ENCODE measurements around the gene TMEM9.
A peak's percentile ranks its signal among the peaks of the same experiment; 100 is the strongest.

TMEM9 gene

DNA sequence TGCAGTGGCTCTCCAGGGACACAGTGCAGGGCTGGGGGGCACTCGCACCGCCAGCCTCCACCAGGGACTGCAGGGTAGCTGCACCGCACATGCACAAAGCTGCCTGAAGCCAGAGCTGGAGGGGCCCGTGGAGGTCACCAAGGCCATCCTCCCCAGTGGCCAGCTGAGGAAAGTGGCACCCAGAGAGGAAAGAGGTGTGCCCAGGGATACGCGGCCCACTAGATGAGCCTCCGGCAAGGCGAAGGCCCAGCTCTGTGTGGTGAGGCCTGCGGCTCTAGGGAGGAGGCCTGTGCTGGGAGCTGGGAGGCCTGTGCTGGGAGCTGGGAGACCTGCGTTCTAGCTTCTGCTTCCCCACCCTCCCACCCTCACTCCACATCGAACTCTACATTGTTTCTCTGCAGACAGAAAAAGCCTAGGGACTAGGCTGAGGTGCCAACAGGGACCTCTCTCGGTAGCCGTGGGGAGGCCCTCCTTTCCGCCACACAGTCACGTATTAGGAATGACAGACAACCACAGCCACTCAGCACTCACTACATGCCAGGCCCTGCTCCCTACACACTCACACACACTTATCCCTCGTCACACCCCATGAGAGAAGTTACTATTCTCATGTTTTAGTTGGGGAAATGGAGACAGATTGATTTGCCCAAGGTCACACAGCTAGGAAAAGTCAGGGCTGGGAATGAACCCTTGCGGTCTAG, 26.4 kb downstream of the TMEM9 start:
- DNase-seq (ENCODE audit: low read depth in 4 of 4, low spot score in 1 of 4): no peak

DNA sequence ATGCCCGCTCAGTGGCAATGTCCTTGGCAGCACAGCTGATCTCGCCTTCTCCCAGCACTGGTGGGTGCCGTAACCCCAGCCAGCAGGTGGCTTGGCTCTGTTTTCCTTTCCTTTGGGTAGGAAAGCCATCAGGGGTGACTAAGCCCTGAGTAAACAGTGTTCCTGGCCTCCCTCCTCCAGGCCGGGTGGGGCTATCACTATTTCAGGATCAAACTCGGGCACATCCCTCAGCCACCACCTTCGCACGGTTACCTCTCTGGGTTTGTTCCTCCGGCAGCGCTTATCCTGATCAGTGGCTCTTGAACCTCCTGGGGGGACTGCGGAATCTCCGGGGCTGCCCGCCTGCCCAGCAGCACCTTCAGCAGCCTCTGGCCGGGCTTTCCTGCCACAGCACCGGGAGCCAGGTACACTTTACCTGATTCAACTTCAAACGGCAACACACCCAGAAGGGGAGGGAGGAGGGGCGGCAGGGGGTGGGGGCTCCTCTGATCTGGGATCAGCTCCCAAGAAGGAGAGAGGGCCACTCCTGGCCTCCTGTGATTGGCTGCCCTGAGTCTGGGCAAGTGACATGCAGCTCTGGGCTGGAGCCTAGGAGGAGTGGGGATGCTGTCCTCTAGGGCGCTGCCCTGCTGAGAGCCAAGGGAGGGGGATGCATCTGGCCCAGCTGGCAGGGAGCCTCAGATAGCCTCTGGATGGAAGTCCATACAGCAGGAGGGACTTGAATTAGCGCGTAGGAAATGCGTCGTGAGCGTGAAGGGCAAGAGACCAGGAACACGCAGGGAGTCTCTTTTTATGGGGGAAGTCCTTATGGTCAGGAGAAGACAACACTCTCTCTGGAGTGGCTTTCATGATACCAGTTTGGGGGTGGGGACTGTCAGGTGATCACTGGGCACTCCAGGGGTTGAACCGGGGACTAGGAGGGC, 27.2 kb downstream of the TMEM9 start, which contains the start of gene ASCL5:
ASCL5 (minus strand) TSS at position 353 of the 923 bp plus-strand sequence. CDS start 11,812 bp downstream, outside the sequence.
- DNase-seq (ENCODE audit: low read depth in 4 of 4, low spot score in 1 of 4): no peak

DNA sequence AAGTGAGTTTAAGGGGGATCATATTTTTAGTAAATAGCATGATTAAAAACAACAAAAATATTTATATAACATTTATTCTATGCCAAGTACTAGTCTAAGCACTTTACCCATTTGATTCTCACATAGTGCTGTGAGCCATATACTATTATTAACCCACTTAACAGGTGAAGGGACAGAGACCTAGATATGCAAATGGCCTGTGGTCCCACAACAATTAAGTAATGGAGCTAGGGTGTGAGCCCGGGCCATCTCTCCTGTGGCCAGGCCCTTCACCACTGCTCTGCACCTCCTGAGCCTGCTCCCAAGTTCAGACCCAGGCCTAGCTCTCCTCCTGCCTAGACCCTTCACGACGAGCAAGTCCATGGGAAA, 27.8 kb downstream of the TMEM9 start:
- DNase-seq (ENCODE audit: low read depth in 4 of 4, low spot score in 1 of 4): no peak

DNA sequence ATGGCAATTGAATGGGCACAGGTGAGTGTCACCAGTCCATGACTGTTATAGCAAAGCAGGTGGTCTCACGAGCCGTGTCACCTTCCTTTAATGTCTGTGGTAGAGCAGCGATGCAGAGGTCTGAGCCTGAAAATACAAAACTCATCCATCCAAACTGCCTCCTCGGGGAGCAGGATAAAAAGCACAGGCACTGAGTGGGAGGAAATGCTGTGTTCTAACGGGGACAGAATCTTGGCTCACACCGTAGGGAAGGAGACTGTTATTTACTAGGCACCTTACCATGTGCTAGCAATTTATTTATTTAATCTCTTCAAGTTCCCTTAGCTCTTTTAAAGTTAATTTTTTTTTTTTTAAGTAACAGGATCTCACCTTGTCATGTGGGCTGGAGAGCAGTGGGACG, 28.5 kb downstream of the TMEM9 start:
- DNase-seq (ENCODE audit: low read depth in 4 of 4, low spot score in 1 of 4): no peak

DNA sequence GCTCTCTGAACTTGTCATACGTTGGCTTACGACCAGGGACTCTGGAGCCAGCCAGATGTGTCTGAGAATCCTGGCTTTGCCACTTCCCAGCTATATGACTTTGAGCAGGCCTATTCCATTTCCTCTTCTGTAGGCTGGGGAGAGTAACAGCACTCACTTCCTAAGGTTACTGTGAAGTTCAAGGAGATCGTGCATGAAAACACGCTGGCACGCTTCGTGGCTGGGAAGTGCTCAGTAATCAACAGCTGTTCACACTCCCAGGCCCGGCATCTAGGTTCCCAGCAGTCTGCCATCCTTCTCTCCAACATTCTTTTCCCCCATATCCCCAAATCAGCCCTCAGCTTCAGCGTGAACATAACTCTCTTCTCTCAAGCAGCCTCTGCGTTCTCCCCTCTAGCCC, 29.3 kb downstream of the TMEM9 start:
- no peak for DNase-seq (ENCODE audit: low read depth in 4 of 4, low spot score in 1 of 4)

DNA sequence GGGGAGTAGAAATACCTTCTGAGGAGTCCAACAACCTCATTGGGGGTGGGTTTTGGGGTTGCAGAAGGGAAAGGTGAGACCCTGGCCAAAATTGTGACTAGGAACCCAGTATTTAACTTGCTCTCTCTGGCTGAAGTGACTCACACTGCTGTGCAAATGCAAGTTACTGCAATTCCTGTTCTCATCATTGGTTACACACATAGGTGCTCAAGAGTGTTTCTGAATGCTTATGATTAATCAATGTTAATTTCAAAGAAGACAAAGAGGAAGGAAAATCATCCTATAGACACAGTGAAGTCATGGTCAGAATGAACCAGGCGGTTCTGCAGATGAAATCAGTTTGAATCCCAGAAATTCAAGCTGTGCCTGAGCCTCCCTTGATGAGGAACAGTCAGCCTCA, 30.4 kb downstream of the TMEM9 start:
- no peak for DNase-seq (ENCODE audit: low read depth in 4 of 4, low spot score in 1 of 4)

DNA sequence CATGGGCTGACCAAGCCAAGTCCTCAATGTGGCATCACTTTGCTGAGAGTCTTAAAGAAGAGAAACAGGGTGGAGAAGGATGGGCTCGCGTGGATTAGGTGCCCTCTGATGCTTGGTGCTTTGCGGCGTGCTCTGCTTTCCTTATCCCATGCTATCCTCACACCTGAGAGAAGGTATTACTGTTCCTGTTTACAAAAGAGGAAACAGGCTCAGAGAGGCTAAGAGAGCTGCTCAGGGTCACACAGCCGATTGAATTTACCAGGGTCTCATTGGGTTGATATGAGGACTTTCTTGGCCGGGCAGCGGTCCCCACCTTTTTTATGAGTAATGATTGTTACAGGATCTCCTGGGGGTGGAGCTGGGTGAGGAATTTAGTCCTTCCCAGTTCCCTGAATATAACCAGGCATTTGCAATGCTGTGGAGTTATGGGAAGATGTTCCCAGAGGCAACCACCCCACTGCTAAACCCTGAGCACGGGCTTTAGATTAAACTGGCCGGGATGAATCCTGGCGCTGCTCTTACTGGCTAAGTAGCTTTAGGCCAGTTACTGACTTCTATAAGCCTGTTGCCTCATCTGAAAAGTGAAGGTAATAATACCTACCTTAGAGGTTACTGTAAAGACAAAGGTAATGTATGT, 31.8 kb downstream of the TMEM9 start:
- no peak for DNase-seq (ENCODE audit: low read depth in 4 of 4, low spot score in 1 of 4)

DNA sequence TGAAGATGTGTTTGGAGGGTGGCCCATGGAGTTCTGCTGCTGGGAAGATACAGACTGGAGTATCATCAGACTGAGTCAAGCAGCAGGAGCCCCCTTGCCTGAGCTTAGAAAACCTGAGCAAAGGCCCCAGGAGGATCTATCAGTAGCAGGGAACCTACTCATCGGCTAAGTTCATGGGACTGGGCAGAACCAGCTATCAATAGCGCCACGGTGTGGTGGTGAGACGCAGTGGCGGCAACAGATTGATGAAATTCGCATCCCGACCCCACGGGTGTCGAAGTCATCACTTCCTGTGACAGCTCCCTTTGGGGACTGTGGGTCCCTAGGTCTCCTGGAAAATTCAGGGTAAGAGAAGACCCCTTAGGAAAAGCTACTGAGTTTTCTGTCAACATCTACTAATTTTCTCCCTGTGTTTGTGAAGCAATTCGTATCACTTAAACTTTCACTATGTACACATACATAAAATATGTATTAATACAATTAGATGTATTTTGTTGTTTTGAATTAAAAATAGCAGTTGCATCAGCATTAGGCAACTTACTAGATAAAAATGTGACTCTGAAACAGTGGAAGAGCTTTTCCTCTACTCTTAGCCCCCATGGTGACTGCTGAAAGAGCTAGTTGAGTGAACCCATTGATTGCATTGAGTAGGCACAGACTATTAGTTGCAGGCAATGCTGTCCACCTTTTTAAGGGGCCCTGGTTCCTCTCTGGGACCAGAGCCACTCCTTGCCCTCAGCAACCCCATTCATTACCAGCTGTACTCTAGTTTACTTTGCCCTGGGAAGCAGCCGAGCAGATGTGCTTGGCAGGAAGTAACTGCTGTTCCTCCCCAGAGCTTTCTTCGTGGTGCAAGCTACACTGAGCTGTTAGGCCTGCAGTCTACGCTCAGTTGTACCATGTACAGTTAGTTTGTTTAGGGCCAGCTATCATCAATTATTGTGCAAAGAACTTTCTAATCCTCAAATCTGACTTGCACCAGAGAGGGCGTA, 34.8 kb downstream of the TMEM9 start:
- peak in 2 of 4 experiments; percentile 24 to 36 for DNase-seq (ENCODE audit: low read depth in 4 of 4, low spot score in 1 of 4)

DNA sequence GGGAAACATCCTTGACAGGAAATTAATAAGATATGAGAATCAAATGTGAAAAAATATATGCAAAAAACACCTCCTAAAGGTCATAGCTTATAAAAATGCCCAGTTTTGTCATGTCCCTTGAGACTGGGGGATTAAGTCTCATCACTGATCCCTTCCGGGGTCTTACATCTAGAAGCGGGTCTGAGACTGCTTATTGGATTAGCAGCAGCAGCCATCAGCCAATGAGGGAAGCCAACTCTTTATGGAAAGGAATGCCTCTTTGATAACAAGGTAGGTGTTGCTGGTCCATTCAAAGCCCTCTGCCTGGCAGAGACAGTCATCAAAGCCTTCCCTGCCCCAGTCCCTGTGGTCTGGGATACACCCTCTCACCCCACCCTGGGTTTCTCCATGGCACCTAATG, 38.2 kb downstream of the TMEM9 start:
- DNase-seq (ENCODE audit: low read depth in 4 of 4, low spot score in 1 of 4): no peak

DNA sequence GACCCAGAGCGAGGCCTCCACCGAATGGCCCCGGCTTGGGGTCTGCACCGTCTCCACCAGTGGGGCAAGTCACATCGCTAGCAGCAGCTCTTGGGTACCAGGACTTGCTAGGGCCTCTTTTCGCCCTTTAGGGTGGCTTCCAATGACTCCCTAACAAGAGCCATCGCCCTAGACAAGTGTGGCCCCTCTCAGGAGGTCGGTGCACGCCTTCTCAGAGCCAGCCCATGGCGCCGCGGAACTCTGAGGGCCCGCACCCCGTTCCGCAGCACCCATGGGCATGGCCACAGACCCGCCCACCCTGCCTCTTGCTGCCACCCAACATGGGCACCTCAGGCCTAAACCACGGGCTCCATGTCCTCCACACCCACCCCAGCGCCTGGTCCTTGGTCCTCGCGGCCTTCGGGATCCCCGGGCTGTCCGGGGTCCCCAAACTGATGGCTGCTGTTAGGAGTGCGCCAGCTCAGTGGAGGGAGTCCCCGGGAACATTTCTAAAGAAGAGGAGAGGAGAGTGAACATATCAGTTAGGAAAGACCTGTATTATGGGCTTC, 38.8 kb downstream of the TMEM9 start:
- DNase-seq (ENCODE audit: low read depth in 4 of 4, low spot score in 1 of 4): no peak

DNA sequence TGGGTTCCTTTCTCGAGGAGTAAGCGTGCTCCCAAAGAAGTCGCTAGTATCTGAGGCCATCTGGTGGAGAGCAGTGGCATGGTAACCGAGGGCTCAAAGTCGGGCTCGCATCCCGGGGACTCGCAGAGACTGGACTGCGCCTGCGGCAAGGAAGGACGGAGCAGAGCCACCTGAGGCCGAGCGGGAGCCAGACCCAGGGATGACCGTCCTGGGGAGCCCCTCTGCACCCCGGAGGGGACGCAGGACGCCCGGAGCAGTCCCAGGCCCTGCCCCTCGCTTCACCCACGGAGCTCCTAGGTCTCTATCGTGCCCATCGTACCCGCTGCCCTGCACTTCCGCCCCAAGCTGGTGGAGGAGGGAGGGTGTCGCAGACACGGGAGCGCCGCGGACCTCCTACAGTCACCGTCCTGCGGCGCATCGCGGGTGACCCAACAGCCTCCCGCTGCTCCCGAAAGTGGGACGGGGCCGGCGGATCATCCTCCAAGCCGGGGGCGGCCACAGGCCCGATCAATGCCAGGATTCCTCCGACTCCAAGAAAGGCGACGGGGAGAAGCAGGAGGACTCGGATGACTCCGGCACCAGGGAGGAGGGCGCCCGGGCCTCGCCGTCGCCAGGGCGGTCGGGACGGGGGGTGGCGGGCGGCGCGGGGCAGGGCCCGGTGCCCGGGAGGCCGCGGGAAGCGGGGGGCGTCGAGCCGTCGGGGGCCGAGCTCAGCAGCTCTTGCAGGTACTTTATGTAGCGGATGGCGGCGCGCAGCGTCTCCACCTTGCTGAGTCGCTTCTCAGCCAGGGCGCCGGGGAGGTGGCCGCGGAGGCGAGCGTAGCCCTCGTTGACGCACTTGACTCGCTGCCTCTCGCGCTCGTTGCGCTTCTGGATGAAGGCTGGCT, 39.8 kb downstream of the TMEM9 start:
- peak; percentile 39 to 74 (median 52) for DNase-seq (ENCODE audit: low read depth in 4 of 4, low spot score in 1 of 4)

DNA sequence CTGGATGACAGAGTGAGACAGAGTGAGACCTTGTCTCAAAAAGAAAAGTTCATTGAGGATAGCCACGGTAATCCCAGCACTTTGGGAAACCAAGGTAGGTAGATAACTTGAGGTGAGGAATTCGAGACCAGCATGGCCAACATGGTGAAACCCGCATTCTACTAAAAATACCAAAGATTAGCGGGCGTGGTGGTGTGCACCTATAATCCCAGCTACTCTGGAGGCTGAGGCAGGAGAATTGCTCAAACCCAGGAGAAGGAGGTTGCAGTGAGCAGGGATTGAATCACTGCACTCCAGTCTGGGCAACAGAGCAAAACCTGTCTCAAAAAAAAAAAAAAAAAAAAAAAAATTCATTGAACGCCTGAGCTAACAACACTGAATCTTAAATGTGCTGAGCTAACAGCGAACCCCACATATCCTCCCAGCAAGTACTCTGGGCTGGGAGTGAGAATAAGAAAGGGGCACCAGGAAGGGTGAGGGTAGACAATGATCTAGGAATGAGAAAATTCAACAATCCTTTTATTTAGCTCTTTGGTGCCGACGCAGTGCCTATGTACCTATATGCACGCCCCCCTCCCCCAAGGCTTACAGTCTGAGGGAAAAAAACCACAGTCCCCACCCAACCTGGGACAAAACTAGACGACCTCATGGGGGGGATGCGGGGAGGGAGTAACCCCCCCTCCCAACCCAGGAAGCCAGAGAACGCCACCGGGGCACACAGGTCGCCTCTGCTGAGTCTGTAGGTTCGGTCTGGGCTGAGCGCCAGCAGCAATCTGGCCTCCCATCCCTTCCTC, 40.6 kb downstream of the TMEM9 start:
- no peak for DNase-seq (ENCODE audit: low read depth in 4 of 4, low spot score in 1 of 4)

DNA sequence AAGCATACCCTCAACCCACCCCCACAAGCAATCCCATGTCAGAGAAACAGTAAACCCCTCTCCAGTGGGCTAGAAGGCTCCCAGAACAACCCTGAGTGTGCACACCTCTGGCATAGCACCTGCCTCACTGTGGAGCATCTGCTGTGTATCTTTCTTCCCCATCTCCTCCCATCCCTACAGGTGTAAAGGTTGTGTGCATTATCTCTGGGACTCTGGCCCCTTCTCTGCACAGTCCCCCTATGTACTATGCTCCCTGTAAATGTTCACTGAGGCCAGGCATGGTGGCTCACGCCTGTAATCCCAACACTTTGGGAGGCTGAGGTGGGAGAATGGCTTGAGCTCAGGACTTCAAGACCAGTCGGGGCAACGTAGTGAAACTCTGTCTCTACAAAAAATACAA, 41.3 kb downstream of the TMEM9 start:
- DNase-seq (ENCODE audit: low read depth in 4 of 4, low spot score in 1 of 4): no peak

DNA sequence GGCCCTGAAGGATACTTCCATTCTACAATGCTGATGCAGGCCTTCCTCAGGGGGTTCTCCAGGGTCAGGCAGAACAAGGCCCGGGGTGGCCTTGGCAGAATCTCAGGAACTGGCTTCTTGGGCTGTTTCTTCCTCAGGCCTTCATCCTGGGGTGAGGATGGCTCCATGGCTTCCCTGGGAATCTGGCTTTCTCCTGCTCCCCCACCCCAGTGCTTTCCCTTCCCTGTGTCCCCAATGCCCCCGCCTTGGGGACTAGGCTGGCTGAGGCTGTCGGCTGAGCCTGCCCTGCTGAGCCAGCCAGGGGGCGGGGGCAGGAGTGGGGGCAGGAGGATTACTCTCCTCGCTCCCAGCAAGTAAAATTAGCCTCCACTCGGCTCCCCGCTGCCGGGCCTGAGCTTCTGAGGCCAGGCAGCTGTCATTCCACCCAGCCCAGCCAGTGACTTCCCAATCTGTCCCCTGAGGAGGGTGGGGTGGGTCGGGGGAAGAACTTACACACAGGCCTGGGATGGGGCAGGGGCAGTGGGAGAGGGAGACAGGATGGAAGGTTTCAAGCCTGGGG, 42.0 kb downstream of the TMEM9 start, which contains the start of gene CACNA1S:
CACNA1S (minus strand) TSS at position 254 of the 559 bp plus-strand sequence; CDS start at position 167, 87 bp downstream.
- no peak for DNase-seq (ENCODE audit: low read depth in 4 of 4, low spot score in 1 of 4)

DNA sequence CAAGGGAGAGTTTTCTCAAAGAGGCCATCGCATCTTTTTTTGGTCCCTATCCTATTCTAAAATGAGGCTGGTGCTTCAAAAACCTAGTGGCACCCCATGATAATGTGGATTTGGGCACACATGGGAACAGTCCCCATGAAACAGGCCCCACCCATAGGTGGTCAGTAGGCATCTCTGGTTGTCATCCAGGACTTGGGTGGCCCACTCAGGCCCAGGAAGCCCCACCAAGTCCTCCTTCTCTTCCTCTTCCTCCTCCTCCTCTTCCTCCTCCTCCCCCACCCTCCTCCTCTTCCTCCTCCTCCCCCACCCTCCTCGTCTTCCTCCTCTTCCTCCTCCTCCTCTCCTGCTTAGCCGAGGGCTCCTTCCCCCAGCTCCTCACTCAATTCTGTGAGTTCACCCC, 42.6 kb downstream of the TMEM9 start:
- DNase-seq (ENCODE audit: low read depth in 4 of 4, low spot score in 1 of 4): no peak

DNA sequence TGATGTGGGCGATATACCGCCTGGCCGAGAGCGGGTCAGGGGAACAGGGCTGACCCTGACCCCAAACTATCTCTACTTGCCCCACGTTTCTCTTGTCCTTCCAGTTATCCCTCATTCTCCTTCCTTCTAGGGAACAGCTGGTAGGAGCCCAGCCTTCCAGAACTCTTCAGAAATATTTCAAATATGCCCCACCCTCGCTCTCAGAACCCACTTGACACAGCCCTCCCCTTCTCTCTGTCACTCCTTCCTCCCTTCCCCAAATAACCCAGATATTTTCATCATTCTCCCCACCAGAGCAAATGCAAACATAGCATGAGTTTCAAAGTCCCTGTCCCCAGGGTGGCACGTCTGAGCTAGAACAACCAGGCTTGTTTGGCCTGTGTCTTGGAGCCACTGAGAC, 43.1 kb downstream of the TMEM9 start:
- DNase-seq (ENCODE audit: low read depth in 4 of 4, low spot score in 1 of 4): no peak

DNA sequence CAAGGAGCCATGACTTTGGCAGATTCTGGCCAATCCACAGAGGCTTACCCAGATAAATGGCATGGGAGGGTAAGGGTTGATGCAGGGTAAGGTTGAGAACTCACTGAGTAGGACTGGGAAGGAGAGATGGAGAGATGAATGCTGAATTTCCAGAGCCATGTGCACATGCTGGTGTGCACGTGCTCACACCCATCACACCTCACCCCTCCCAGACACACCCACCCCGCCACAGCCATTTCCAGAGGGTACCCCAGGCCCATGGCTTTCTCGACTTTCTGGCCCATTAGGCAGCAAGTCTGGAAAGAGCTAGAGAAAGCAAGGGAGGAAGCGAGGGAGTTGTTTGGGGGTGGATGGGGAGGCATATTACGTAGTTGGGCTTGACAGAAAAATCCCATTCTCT, 43.7 kb downstream of the TMEM9 start:
- no peak for DNase-seq (ENCODE audit: low read depth in 4 of 4, low spot score in 1 of 4)

DNA sequence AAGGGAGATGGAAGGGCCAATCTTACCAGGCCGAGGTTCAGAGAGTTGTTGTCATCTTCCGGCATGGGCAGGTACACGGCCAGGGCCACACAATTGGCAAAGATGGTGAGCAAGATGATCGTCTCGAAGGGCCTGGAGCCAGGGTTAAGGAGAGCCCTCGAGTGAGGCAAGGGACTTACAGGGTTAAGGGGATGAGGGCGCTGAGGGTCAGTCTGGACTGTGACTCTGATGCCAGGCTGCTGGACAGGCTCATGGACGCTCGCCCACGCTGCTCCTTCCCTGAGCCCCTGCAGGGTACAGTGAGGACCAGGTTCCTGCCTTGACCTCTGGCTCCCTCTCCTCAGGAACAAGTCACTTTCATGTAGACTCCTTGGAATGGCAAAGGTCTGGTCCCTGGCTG, 44.1 kb downstream of the TMEM9 start:
- DNase-seq (ENCODE audit: low read depth in 4 of 4, low spot score in 1 of 4): no peak
